Neural crest cell (in vitro differentiated cells): Measurements from ENCODE around the gene BMAL1. TPM values are rescaled to one million over a fixed set of nuclear protein-coding genes. Genes with fewer than 3 reads are reported as not detected.

Source experiments
- DNase-seq: peaks from one replicate; pipeline ENCODE4 v3.0.0; 2021; ENCODE audit warnings: low read depth, mixed read lengths, low spot score
- H3K27ac Mint-ChIP-seq: one replicate; pipeline ENCODE4 v1.8.0; 2021; ENCODE audit warnings: mild to moderate bottlenecking, mixed read lengths; ENCODE audit not compliant: unreplicated experiment
- H3K27me3 Mint-ChIP-seq: 2 replicates; pipeline ENCODE4 v1.8.0; 2021; ENCODE audit warnings: low read depth, mild to moderate bottlenecking, mixed read lengths
- H3K36me3 Mint-ChIP-seq: 2 replicates; pipeline ENCODE4 v1.8.0; 2021; ENCODE audit warnings: low read depth, mild to moderate bottlenecking, mixed read lengths
- H3K4me1 Mint-ChIP-seq: 2 replicates; pipeline ENCODE4 v1.8.0; 2021; ENCODE audit warnings: mixed read lengths
- H3K4me3 Mint-ChIP-seq: one replicate; pipeline ENCODE4 v1.8.0; 2021; ENCODE audit warnings: mild to moderate bottlenecking, mixed read lengths
- H3K9me3 Mint-ChIP-seq: 2 replicates; pipeline ENCODE4 v1.8.0; 2021; ENCODE audit warnings: mixed read lengths
- total RNA-seq: library from RNA; stranded (reverse); gene quantifications from 2 replicates; pipeline ENCODE4 v1.2.1, GENCODE V29; 2021
- TF ChIP-seq, protein P1 (sequence below): fragments of 200-600 bp; sonication (generic); conservative IDR thresholded peaks from 2 replicates; pipeline ENCODE4 v1.5.0; 2021; ENCODE audit warnings: antibody characterized with exemption, mild to moderate bottlenecking

Gene BMAL1
- total RNA-seq, 1 donor from 2014 or later = 5.1 TPM

DNA sequence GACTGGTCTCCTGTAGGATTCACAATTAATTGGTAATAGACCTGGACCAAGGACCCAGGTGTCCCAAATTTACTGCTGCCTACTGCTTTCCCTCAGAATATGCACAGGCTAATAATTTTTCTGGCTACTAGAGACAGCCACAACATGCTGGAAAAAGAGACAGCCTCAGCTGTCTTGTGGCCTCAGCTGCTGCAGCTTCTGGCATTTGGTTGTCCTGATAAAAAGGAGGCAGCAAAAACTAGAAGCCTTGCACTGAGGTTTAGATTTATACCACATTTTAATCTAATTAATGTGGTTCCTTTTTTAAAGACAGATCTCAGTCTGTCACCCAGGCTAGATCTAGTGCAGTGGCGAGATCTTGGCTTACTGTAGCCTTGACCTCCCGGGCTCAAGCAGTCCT lies 95.6 kb downstream of the BMAL1 start:
- H3K4me1 Mint-ChIP-seq = no peaks in the 10 kb centered on the region
- H3K4me3 Mint-ChIP-seq = no peak overlapping the region
- DNase-seq = no peak
- H3K27me3 Mint-ChIP-seq = no peaks in the 10 kb centered on the region
- H3K9me3 Mint-ChIP-seq = no peaks in the 10 kb centered on the region
- H3K36me3 Mint-ChIP-seq = peaks cover 11% of the 10 kb centered on the region
- H3K27ac Mint-ChIP-seq = no peak overlapping the region
- TF ChIP-seq, protein P1, sequence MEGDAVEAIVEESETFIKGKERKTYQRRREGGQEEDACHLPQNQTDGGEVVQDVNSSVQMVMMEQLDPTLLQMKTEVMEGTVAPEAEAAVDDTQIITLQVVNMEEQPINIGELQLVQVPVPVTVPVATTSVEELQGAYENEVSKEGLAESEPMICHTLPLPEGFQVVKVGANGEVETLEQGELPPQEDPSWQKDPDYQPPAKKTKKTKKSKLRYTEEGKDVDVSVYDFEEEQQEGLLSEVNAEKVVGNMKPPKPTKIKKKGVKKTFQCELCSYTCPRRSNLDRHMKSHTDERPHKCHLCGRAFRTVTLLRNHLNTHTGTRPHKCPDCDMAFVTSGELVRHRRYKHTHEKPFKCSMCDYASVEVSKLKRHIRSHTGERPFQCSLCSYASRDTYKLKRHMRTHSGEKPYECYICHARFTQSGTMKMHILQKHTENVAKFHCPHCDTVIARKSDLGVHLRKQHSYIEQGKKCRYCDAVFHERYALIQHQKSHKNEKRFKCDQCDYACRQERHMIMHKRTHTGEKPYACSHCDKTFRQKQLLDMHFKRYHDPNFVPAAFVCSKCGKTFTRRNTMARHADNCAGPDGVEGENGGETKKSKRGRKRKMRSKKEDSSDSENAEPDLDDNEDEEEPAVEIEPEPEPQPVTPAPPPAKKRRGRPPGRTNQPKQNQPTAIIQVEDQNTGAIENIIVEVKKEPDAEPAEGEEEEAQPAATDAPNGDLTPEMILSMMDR = no peak

DNA sequence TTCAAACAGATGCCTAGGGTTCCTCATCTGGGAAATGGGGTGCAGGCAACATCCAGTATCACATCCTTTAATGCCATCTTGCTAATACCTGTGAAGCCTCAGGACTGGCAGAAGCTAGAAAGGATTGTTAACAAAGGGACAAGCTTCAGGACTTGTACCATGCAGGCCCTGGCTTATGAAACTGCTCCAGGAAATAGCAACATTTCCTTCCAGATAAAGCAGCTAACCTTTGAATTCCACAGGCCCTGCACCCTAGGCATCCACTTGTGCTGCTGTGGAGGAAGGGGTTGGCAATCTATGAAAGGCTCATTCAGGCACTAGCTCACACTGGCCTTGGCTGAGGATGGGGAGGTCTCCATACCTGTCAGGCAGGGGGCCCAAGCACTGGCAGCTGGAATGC lies 98.2 kb downstream of the BMAL1 start:
- H3K27me3 Mint-ChIP-seq = no peaks in the 10 kb centered on the region
- peaks cover 16% of the 10 kb centered on the region for H3K36me3 Mint-ChIP-seq
- H3K27ac Mint-ChIP-seq = no peak overlapping the region
- TF ChIP-seq, protein P1 = no peak
- no peak overlapping the region for H3K4me3 Mint-ChIP-seq
- no peaks in the 10 kb centered on the region for H3K4me1 Mint-ChIP-seq
- no peaks in the 10 kb centered on the region for H3K9me3 Mint-ChIP-seq
- no peak for DNase-seq

DNA sequence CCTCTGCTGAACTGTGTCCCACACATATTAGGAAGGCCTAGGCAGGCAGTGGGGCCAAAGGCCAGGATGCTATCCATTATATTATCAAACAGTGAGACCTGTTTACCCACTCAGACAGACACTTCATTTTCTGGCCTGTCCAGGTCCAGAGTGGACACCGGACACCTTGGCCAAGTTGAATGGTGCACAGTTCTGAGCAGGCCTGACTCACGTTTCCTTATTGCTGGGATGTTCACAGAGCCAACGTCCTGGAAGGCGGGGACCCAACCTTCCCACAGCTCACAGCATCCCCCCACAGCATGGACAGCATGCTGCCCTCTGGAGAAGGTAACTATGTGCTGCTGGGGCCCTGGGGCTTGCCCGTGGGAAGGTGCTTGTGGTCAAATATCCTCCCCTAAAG lies 98.8 kb downstream of the BMAL1 start:
- no peak overlapping the region for H3K27ac Mint-ChIP-seq
- no peak overlapping the region for H3K4me3 Mint-ChIP-seq
- H3K9me3 Mint-ChIP-seq = no peaks in the 10 kb centered on the region
- H3K27me3 Mint-ChIP-seq = no peaks in the 10 kb centered on the region
- peaks cover 16% of the 10 kb centered on the region for H3K36me3 Mint-ChIP-seq
- DNase-seq = no peak
- TF ChIP-seq, protein P1 = no peak
- no peaks in the 10 kb centered on the region for H3K4me1 Mint-ChIP-seq

DNA sequence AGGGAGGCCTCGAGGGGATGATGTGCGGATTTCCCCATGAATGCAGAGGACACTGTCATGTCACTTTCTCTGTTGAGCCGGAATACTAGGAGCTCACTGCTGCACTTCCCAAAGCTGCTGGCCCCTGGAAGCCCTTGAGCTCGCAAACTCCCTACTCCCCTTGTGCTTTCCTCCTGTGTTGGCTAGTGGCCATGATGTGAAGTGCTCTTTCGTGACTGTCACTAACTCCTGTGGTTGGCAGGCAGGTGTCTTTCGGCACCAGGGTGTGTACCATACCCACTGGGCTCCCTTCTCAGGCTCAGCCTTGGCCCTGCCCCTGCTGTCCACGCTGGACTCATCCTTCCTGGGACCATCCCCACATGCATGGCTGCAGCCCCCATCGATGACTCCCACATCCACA lies 99.2 kb downstream of the BMAL1 start:
- H3K27ac Mint-ChIP-seq = peak overlapping the region; percentile 44

DNA sequence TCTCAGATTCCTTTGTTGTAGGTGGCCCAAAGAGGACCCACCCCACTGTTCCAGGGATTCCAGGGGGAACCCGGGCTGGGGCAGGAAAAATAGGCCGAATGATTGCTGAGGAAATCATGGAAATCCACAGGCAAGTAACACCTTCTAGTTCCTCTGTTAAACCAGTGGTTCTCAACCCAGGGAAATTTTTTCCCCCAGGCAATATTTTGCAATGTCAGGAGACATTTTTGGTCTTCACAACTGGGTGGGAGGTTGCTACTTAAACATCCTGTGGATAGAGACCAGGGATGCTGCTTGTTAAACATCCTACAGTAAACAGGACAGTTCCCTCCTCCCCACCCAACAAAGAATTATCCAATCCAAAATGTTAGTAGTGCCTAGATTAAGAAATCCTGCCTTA lies 100.7 kb downstream of the BMAL1 start:
- H3K36me3 Mint-ChIP-seq = peaks cover 23% of the 10 kb centered on the region
- no peaks in the 10 kb centered on the region for H3K4me1 Mint-ChIP-seq
- H3K4me3 Mint-ChIP-seq = no peak overlapping the region
- H3K9me3 Mint-ChIP-seq = no peaks in the 10 kb centered on the region
- no peak for DNase-seq
- H3K27ac Mint-ChIP-seq = no peak overlapping the region
- no peaks in the 10 kb centered on the region for H3K27me3 Mint-ChIP-seq
- TF ChIP-seq, protein P1 = no peak

More for the DNA sequence above, 99.2 kb downstream of the BMAL1 start:
- DNase-seq = no peak
- TF ChIP-seq, protein P1 = no peak
- Mint-ChIP-seq H3K9me3 (no peaks in the 10 kb centered on the region), H3K4me3 (no peak overlapping the region), H3K4me1 (no peaks in the 10 kb centered on the region), H3K36me3 (peaks cover 16% of the 10 kb centered on the region), H3K27me3 (no peaks in the 10 kb centered on the region)

DNA sequence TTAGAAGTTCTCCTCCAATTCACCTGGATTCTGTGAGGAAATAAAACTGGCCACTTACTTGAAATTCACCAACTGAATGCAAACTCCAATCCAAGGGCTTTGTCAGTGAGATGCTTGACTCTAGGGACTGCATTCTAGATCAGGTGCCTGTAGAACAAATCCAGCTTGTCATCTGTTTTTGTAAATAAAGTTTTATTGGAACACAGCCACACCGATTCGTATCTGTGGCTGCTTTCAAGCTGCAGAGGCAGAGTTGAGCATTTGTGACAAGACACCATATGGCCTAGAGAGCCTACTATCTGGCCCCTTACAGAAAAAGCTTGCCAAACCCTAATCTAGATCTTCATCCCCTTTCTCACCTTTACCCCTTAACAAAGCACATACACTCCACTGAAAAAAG lies 103.1 kb downstream of the BMAL1 start:
- TF ChIP-seq, protein P1 = no peak
- no peak overlapping the region for H3K4me3 Mint-ChIP-seq
- no peak for DNase-seq
- peaks cover 12% of the 10 kb centered on the region for H3K36me3 Mint-ChIP-seq
- no peaks in the 10 kb centered on the region for H3K4me1 Mint-ChIP-seq
- H3K27me3 Mint-ChIP-seq = no peaks in the 10 kb centered on the region
- no peak overlapping the region for H3K27ac Mint-ChIP-seq
- no peaks in the 10 kb centered on the region for H3K9me3 Mint-ChIP-seq
